Astrocyte of the cerebellum (primary cell): Measurements from ENCODE around the gene MARCO.
"Not testable (repeated sequence)": the region's sequence is repeated elsewhere in the genome, so short reads cannot be mapped to it uniquely, and the experiment has no call there.

Source experiments
- DNase-seq: peaks from one replicate; pipeline ENCODE4 v3.0.0-alpha.2; 2011; ENCODE audit warnings: low read depth
- H3K4me3 ChIP-seq: 2 replicates; pipeline ENCODE4 v1.5.1; 2011; ENCODE audit warnings: mild to moderate bottlenecking, low read depth, low read length, moderate library complexity
- CTCF ChIP-seq: IDR thresholded peaks from 2 replicates; pipeline ENCODE4 v1.5.1; 2012; ENCODE audit warnings: low read length, low read depth, moderate library complexity, mild to moderate bottlenecking; ENCODE audit errors: missing control alignments
- in situ Hi-C: cut with HindIII; loops from 2 replicates; pipeline ENCODE4 v1.10.0; 2017; ENCODE audit warnings: low sequenced_read_pairs

MARCO gene

GRCh38 chr2:118993392-118993752, 51.4 kb downstream of the MARCO start:
- H3K4me3 ChIP-seq: no peak overlapping the region
- in situ Hi-C loops: no loop called here
- no peak for DNase-seq
- TF ChIP-seq CTCF: no peak

GRCh38 chr2:118994172-118994700, 52.2 kb downstream of the MARCO start:
- TF ChIP-seq CTCF: no peak
- DNase-seq: no peak
- in situ Hi-C loops: no loop called here
- H3K4me3 ChIP-seq: no peak overlapping the region

GRCh38 chr2:118994778-118995177, 52.8 kb downstream of the MARCO start:
- in situ Hi-C loops: no loop called here
- no peak for TF ChIP-seq CTCF
- DNase-seq: no peak
- H3K4me3 ChIP-seq: no peak overlapping the region

GRCh38 chr2:119003856-119004255, 61.9 kb downstream of the MARCO start:
- H3K4me3 ChIP-seq, in situ Hi-C loops, DNase-seq: not testable (repeated sequence)

- TF ChIP-seq CTCF: no peak
- DNase-seq: no peak
- no peak overlapping the region for H3K4me3 ChIP-seq
- in situ Hi-C loops: no loop called here
These were observed 62.6 kb downstream of the MARCO start for GRCh38 chr2:119004602-119005001.

GRCh38 chr2:119005051-119005450, 63.1 kb downstream of the MARCO start:
- in situ Hi-C loops: no loop called here
- no peak overlapping the region for H3K4me3 ChIP-seq
- DNase-seq: no peak
- no peak for TF ChIP-seq CTCF

- DNase-seq: no peak
- TF ChIP-seq CTCF: no peak
- no peak overlapping the region for H3K4me3 ChIP-seq
- in situ Hi-C loops: no loop called here
These were observed 63.6 kb downstream of the MARCO start for GRCh38 chr2:119005555-119005954.
